Measurements from ENCODE around the gene COL28A1.

COL28A1 gene

GRCh38 chr7:7553386-7553785, 17.7 kb upstream of the COL28A1 start:
- Mint-ChIP-seq H3K27ac (no peak overlapping the region), H3K4me1 (ENCODE audit: low read depth) (no peaks in the 10 kb centered on the region)

DNA sequence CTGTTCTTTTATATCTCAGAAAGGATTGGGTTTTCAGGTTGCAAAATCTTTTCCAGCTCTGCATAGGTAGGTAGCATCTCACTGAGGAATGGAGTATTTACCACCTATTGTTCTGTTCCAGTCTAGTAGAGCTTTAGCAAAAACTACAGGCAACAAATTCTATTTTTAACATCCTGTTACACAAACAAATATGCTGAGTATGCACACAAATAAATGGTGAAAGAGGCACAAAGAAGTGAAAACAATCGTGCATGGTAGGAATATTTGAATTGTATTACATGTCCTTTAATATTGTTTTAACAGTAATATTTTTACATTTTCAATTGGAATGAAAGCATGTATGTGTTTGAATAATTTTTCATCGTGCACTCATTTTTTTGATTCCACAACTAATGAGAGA, 16.5 kb upstream of the COL28A1 start:
- H3K27me3 Mint-ChIP-seq (ENCODE audit: low read depth) = peaks cover 34% of the 10 kb centered on the region
- no peak overlapping the region for H3K4me3 Mint-ChIP-seq
- H3K36me3 Mint-ChIP-seq (ENCODE audit: low read depth) = no peaks in the 10 kb centered on the region
- no peaks in the 10 kb centered on the region for H3K9me3 Mint-ChIP-seq
- no peaks in the 10 kb centered on the region for H3K4me1 Mint-ChIP-seq (ENCODE audit: low read depth)
- no peak for DNase-seq (ENCODE audit: low spot score)
- H3K27ac Mint-ChIP-seq = no peak overlapping the region

More at GRCh38 chr7:7553386-7553785, 17.7 kb upstream of the COL28A1 start:
- peaks cover 42% of the 10 kb centered on the region for H3K27me3 Mint-ChIP-seq (ENCODE audit: low read depth)
- DNase-seq (ENCODE audit: low spot score) = no peak
- H3K4me3 Mint-ChIP-seq = no peak overlapping the region
- peaks cover 10% of the 10 kb centered on the region for H3K9me3 Mint-ChIP-seq
- H3K36me3 Mint-ChIP-seq (ENCODE audit: low read depth) = no peaks in the 10 kb centered on the region

DNA sequence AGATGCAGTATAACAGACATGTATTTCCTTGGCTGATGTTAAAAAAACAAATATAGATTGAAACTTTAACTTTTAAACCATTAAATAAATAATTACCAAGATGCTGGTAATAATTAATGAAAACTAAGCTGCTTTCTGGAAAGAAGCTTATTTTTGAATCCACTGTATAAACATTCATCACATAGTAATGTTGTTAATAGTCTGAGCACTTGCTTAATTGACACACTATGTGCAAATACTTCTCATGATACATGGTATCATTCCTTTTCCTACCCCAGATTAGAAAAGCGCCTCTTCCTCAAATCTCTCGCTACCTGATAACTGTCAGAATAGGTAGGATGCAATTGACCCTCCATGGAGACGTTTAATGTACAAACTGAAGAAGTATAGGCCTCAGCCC, 15.0 kb upstream of the COL28A1 start:
- peaks cover 28% of the 10 kb centered on the region for H3K27me3 Mint-ChIP-seq (ENCODE audit: low read depth)
- DNase-seq (ENCODE audit: low spot score) = no peak
- H3K4me3 Mint-ChIP-seq = no peak overlapping the region
- H3K27ac Mint-ChIP-seq = no peak overlapping the region
- H3K9me3 Mint-ChIP-seq = no peaks in the 10 kb centered on the region
- no peaks in the 10 kb centered on the region for H3K4me1 Mint-ChIP-seq (ENCODE audit: low read depth)
- H3K36me3 Mint-ChIP-seq (ENCODE audit: low read depth) = no peaks in the 10 kb centered on the region

DNA sequence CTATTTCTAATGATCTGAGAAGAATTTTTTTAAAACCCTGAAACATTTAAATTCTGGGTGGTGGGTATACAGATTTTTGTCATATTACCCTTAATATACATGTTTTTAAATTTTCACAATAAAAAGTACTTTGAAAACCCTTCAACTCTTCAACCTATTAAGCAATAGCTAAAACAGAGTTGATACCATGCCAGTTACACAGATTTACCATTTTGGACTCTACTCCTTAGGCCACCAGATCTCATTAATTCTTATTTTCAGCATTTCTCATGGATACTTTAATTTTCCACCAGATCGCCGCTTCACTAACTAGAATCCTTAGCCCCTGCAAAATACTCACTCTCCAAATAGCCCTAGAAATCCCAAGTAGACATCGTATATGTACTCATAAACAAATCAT, 12.7 kb upstream of the COL28A1 start:
- H3K27me3 Mint-ChIP-seq (ENCODE audit: low read depth) = peaks cover 18% of the 10 kb centered on the region
- H3K4me3 Mint-ChIP-seq = no peak overlapping the region

GRCh38 chr7:7542251-7542835, 6.7 kb upstream of the COL28A1 start:
- H3K36me3 Mint-ChIP-seq (ENCODE audit: low read depth) = no peaks in the 10 kb centered on the region
- no peaks in the 10 kb centered on the region for H3K9me3 Mint-ChIP-seq
- no peak overlapping the region for H3K4me3 Mint-ChIP-seq
- H3K4me1 Mint-ChIP-seq (ENCODE audit: low read depth) = peaks cover 1% of the 10 kb centered on the region
- H3K27ac Mint-ChIP-seq = no peak overlapping the region
- DNase-seq (ENCODE audit: low spot score) = no peak
- H3K27me3 Mint-ChIP-seq (ENCODE audit: low read depth) = peaks cover 20% of the 10 kb centered on the region

More for the DNA sequence above, 12.7 kb upstream of the COL28A1 start:
- DNase-seq (ENCODE audit: low spot score) = no peak
- H3K4me1 Mint-ChIP-seq (ENCODE audit: low read depth) = no peaks in the 10 kb centered on the region
- H3K36me3 Mint-ChIP-seq (ENCODE audit: low read depth) = no peaks in the 10 kb centered on the region
- H3K9me3 Mint-ChIP-seq = no peaks in the 10 kb centered on the region
- no peak overlapping the region for H3K27ac Mint-ChIP-seq

GRCh38 chr7:7539711-7540110, 4.0 kb upstream of the COL28A1 start:
- Mint-ChIP-seq H3K27me3 (ENCODE audit: low read depth) (peaks cover 30% of the 10 kb centered on the region), H3K36me3 (ENCODE audit: low read depth) (no peaks in the 10 kb centered on the region), H3K4me1 (ENCODE audit: low read depth) (peaks cover 1% of the 10 kb centered on the region), H3K4me3 (no peak overlapping the region), H3K27ac (no peak overlapping the region), H3K9me3 (no peaks in the 10 kb centered on the region)
- DNase-seq (ENCODE audit: low spot score) = no peak

DNA sequence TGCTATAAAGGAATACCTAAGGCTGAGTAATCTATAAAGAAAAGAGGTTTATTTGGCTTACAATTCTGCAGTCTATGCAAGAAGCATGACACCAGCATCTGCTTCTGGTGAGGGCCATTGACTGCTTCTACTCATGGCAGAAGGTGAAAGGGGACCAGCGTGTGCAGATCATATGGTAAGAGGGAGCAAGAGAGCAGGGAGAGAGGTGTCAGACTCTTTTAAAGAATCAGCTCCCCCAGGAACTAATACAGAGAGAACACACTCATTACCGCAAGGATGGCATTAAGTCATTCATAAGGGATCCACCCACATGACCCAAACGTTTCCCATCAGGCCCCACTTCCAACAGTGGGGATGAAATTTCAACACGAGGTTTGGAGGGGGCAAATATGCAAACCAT, 3.5 kb upstream of the COL28A1 start:
- Mint-ChIP-seq H3K27me3 (ENCODE audit: low read depth) (peaks cover 32% of the 10 kb centered on the region), H3K36me3 (ENCODE audit: low read depth) (no peaks in the 10 kb centered on the region), H3K9me3 (no peaks in the 10 kb centered on the region)

DNA sequence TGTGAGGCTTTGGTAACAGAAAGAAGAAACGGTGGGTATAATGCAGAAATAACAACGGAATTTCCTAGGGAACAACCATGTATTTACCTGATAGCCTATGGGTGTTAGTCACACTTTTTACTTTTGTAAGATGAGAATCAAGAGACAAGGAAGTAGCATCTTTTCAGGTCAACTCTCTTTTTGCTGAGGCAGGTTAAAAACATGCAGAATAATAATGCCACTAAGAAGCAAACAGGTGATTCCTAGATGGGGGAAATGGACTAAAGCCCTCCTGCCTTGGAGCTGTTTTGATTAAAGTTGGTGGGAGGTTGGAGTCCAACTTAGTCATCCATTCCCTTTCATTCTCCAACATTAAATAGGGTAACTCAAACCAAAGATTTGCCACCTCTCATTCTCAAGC, 2.0 kb upstream of the COL28A1 start:
- DNase-seq (ENCODE audit: low spot score) = no peak
- Mint-ChIP-seq H3K9me3 (no peaks in the 10 kb centered on the region), H3K4me1 (ENCODE audit: low read depth) (peaks cover 1% of the 10 kb centered on the region), H3K4me3 (no peak overlapping the region), H3K27ac (no peak overlapping the region), H3K36me3 (ENCODE audit: low read depth) (no peaks in the 10 kb centered on the region), H3K27me3 (ENCODE audit: low read depth) (peaks cover 36% of the 10 kb centered on the region)

More for the DNA sequence above, 3.5 kb upstream of the COL28A1 start:
- no peak for DNase-seq (ENCODE audit: low spot score)
- Mint-ChIP-seq H3K4me1 (ENCODE audit: low read depth) (peaks cover 1% of the 10 kb centered on the region), H3K4me3 (no peak overlapping the region), H3K27ac (no peak overlapping the region)

DNA sequence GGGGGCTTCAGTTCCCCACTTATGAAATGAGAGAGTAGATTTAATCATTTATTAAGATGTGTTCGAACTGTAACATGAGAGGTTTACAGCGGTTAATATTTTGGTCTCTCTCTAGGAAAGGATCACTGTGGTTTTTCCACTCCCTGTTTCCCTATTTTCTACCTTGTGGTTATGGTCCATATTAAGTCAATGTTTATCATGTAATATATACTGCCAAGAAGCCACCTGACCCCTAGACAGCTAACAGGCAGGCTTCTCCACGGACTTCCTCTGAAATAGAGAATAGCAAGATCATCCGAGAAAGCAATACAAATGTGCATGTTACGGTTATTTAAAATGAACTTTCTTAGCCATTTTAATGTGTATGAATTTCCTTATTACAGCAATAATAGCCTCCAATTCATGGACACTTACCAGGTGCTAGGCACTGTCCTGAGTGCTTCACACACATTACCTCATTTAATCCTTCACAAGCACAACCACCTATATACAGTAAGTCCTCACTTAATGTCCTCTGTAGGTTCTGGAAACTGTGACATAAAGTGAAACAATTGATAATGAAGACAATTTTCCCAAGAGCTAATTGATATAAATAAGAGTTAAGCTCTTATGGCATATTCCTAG, 835 bp upstream of the COL28A1 start:
- DNase-seq (ENCODE audit: low spot score) = no peak
- no peak overlapping the region for H3K27ac Mint-ChIP-seq
- no peaks in the 10 kb centered on the region for H3K36me3 Mint-ChIP-seq (ENCODE audit: low read depth)
- H3K27me3 Mint-ChIP-seq (ENCODE audit: low read depth) = peaks cover 32% of the 10 kb centered on the region
- peaks cover under 1% of the 10 kb centered on the region for H3K4me1 Mint-ChIP-seq (ENCODE audit: low read depth)
- no peak overlapping the region for H3K4me3 Mint-ChIP-seq
- H3K9me3 Mint-ChIP-seq = no peaks in the 10 kb centered on the region

DNA sequence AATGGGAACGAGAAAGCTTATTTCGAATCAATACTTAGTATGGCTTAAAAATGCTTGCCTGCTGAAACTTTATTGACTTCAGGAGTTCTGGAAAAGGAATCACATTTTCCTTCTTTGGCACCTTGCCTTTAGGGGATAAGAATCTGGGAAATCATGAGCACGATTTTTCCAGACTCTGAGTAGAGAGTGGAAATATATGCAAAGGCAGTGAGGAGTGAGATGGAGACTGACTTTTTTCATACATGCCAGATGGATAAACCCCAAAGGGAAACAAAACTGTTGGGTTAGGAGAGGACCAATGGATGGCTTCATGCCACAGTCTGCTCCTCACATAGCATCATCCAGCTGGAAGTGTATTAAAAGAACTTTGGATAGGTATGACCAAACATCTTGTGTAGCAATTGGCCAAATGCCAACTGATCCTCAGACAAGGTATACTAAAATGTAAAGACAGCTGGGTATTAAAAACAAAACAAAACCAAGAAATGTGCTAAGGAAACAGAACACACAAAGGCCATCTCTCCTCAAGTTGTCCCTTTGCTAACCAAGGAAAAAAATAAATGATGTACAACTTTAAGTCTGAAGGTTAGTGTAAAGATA, 1.7 kb downstream of the COL28A1 start:
- Mint-ChIP-seq H3K4me1 (ENCODE audit: low read depth) (no peaks in the 10 kb centered on the region), H3K9me3 (no peaks in the 10 kb centered on the region), H3K27me3 (ENCODE audit: low read depth) (peaks cover 28% of the 10 kb centered on the region), H3K36me3 (ENCODE audit: low read depth) (no peaks in the 10 kb centered on the region), H3K4me3 (no peak overlapping the region), H3K27ac (no peak overlapping the region)
- no peak for DNase-seq (ENCODE audit: low spot score)

DNA sequence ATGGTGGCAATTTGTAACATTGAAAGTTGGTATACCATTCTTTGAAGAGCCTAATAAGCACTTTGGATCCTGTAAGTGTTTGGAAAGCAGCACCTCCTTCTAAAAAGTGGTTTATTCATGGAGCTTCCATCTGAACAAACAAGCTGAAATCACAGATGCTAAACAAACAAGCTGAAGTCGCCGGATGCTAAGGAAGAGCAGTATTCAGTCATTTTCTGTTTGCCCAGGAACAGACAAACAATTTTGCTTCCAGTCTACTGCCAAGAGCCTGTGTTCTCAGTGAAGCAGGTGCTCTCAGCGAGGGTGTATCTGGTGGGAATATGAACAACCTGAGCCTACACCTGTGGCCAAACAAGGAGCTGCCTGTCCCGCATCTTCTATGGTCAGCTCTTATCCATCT, 6.3 kb downstream of the COL28A1 start:
- DNase-seq (ENCODE audit: low spot score) = no peak
- H3K27ac Mint-ChIP-seq = no peak overlapping the region
- peaks cover 12% of the 10 kb centered on the region for H3K27me3 Mint-ChIP-seq (ENCODE audit: low read depth)
- no peak overlapping the region for H3K4me3 Mint-ChIP-seq
- no peaks in the 10 kb centered on the region for H3K4me1 Mint-ChIP-seq (ENCODE audit: low read depth)
- no peaks in the 10 kb centered on the region for H3K36me3 Mint-ChIP-seq (ENCODE audit: low read depth)
- no peaks in the 10 kb centered on the region for H3K9me3 Mint-ChIP-seq

- H3K27ac Mint-ChIP-seq = no peak overlapping the region
- H3K4me1 Mint-ChIP-seq (ENCODE audit: low read depth) = no peaks in the 10 kb centered on the region
- no peaks in the 10 kb centered on the region for H3K36me3 Mint-ChIP-seq (ENCODE audit: low read depth)
- H3K27me3 Mint-ChIP-seq (ENCODE audit: low read depth) = peaks cover 8% of the 10 kb centered on the region
- DNase-seq (ENCODE audit: low spot score) = no peak
- no peak overlapping the region for H3K4me3 Mint-ChIP-seq
- H3K9me3 Mint-ChIP-seq = no peaks in the 10 kb centered on the region
Observed at GRCh38 chr7:7527047-7527446, 8.6 kb downstream of the COL28A1 start.

- H3K27me3 Mint-ChIP-seq (ENCODE audit: low read depth) = peaks cover 8% of the 10 kb centered on the region
- peaks cover 2% of the 10 kb centered on the region for H3K4me1 Mint-ChIP-seq (ENCODE audit: low read depth)
- H3K4me3 Mint-ChIP-seq = no peak overlapping the region
- no peaks in the 10 kb centered on the region for H3K9me3 Mint-ChIP-seq
- H3K36me3 Mint-ChIP-seq (ENCODE audit: low read depth) = no peaks in the 10 kb centered on the region
- H3K27ac Mint-ChIP-seq = no peak overlapping the region
- DNase-seq (ENCODE audit: low spot score) = no peak
Observed at GRCh38 chr7:7526006-7526405, 9.7 kb downstream of the COL28A1 start.

GRCh38 chr7:7524121-7524520, 11.6 kb downstream of the COL28A1 start:
- no peak for DNase-seq (ENCODE audit: low spot score)
- no peaks in the 10 kb centered on the region for H3K9me3 Mint-ChIP-seq
- H3K27ac Mint-ChIP-seq = no peak overlapping the region

More at GRCh38 chr7:7524121-7524520, 11.6 kb downstream of the COL28A1 start:
- H3K4me3 Mint-ChIP-seq = no peak overlapping the region
- H3K36me3 Mint-ChIP-seq (ENCODE audit: low read depth) = no peaks in the 10 kb centered on the region
- peaks cover 7% of the 10 kb centered on the region for H3K27me3 Mint-ChIP-seq (ENCODE audit: low read depth)
- H3K4me1 Mint-ChIP-seq (ENCODE audit: low read depth) = peaks cover 2% of the 10 kb centered on the region

Data from T-helper 2 cell treated with Interferon-gamma antibody and Interleukin-4, amounts not matched to agents 5 μg/mL and 100 μg/mL, for 36 hours (primary cell).